AG09319 (cell line): Measurements from ENCODE around the gene NGEF.

ENCODE experiments used
- DNase-seq: peaks from one replicate; pipeline ENCODE4 v3.0.0-alpha.2; 2010; ENCODE audit warnings: low read depth; ENCODE audit errors: extremely low read depth
- TF ChIP-seq, protein P1 (sequence below): IDR thresholded peaks from 2 replicates; pipeline ENCODE4 v1.5.1; 2011; ENCODE audit warnings: low read depth, mild to moderate bottlenecking, inconsistent platforms, low read length, moderate library complexity

Gene NGEF

DNA sequence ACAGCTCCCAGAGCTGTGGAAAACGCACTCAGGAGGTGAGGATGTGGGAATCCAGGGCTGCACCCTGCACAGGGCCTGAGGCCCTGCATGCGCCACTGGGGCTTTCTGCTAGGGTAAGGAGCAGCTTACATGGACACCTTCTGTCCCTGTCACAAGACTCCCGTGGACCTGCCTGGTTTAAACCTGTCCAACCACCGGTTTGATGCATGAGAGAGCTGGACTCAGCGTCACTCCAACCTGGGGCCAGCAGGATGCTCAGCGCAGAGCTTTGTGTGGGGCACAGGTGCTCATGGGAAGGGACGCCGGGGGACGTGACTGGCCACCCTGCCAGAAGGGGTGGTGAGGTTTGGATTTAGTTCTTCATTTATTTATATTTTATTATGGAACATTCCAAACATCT lies 118.8 kb downstream of the NGEF start:
- DNase-seq = no peak
- TF ChIP-seq, protein P1, sequence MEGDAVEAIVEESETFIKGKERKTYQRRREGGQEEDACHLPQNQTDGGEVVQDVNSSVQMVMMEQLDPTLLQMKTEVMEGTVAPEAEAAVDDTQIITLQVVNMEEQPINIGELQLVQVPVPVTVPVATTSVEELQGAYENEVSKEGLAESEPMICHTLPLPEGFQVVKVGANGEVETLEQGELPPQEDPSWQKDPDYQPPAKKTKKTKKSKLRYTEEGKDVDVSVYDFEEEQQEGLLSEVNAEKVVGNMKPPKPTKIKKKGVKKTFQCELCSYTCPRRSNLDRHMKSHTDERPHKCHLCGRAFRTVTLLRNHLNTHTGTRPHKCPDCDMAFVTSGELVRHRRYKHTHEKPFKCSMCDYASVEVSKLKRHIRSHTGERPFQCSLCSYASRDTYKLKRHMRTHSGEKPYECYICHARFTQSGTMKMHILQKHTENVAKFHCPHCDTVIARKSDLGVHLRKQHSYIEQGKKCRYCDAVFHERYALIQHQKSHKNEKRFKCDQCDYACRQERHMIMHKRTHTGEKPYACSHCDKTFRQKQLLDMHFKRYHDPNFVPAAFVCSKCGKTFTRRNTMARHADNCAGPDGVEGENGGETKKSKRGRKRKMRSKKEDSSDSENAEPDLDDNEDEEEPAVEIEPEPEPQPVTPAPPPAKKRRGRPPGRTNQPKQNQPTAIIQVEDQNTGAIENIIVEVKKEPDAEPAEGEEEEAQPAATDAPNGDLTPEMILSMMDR = no peak

DNA sequence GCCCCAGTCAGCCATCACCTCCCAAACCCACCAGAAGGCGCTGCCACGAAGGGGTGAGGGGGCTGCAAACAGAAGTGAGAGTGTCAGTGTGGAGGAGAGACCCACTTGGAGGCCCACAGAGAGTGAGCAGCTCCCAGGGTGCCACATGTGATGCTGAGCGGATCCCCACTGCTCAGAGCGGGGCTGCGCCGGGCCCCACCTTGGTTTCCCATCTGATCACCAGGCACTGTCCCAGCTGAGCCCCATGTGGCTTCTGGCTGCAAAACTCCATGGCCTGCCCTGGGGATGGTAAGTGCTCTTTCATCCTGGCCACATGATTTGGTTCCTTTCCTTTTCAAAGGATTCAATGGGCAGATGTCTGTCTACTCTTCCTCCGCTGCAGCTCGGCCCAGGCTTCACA lies 119.2 kb downstream of the NGEF start:
- TF ChIP-seq, protein P1 = no peak
- DNase-seq = no peak

DNA sequence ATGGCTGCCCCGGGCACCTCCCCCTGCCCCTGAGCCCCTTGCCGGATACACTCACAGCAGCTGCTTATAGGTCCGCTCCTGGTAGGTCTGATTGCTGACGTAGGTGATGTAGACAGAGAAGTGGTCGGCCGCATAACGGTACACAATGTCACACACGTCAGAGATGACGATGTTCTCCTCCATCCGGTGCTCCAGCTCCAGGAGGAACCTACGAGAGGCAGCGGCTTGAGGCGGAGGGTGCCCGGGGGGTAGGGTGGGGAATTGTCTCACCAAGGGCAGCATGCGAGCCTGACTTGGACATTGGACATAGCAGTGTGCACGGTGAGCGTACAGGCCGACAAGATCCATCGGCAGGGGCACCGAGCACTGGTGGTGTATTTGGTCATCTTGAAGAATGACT lies 120.2 kb downstream of the NGEF start:
- TF ChIP-seq, protein P1 = no peak
- DNase-seq = no peak

DNA sequence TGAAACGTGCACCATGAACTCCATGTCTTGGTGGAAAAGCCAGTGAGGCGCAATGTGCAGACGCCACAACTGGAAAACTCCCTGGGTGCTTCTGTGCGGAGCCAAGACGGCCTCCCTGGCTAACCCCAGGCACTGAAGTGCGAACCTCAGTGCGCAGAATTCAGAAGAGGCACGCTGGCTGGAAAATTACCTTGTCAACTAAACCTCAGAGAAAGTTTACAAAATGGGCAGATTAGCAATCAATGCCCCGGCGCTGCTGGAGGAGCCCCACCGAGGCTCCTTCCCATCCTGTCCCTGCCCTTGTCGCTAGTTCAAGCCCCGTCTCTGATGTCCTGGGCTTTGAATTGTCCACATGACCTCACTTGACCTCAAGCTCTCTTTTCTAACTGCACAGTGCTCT lies 120.8 kb downstream of the NGEF start:
- no peak for DNase-seq
- TF ChIP-seq, protein P1 = no peak

DNA sequence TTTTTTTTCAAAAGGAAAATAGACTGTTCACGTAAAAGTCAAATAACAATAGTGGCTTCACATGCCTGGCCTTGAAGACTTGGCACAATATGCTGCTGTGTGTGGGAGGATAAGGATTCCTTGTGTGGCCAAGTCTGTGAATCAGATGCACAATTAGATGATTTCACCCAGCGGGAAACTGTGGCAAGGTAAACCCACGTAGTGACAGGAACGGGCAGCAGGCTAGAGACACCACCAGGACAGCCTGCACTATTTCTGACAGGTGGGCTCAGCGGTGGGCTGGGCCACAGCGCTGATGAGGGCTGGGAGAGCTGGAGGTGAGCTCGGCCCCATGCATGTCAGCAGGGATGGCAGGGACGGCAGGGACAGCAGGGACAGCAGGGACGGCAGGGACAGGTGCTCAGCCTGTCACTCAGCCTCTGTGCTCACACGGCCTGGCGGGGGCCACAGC lies 121.4 kb downstream of the NGEF start:
- peak; percentile 34 for DNase-seq
- TF ChIP-seq, protein P1 = no peak

DNA sequence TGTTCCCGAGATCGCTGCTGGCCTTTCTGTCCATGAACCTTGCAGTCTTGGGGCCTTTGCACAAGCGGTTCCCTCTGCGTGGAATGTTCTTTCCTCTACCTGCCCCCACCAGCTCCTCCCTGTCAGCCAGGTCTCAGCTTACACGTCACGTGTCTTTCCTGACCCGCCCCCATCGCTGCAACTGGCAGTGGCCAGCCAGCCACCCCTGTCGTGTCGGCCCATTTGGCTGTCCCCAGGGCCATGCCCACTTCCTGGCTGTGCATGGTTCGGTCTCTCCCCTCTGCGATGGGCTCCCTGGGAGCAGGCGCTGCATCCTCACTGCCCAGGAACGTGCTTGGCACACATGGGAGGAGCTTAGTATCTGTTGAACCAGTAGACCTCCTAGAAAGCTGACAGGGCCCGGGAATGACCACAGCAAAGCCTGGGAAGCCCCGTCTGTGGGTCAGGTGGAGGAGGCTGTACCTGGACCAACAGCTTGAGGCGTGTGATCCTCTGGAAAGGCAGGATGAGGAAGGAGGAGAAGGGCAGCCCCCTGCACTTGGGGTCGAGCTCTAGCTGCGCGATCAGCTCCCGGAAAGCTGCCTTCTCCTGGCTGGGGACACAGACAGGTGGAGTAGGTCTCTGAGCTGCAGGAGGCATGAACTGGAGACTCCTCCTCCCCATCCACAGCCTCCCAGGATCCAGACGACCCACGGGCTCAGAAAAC lies 122.0 kb downstream of the NGEF start:
- TF ChIP-seq, protein P1 = no peak
- DNase-seq = peak; percentile 5

DNA sequence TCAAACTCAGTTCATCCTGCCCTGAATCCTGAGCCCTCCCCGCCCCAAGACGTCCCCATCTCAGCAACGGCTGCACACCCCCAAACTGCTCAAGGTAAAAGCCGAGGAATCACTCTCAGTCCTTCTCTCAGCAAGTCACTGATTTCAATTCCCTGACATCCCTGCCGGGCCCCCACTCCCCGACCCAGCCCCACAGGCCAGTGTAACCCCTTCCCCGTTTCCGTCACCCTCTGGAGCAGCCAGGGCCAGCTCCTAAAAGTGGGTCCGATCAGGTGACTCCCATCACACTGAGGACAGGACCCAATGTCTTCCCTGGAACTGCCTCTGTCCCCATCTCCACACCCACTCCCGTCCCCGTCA lies 122.5 kb downstream of the NGEF start:
- no peak for DNase-seq
- TF ChIP-seq, protein P1 = no peak
